Activated T-cell treated with anti-CD3 and anti-CD28 coated beads for 24 hours (primary cell): ENCODE data around the gene DOLK.
A peak's percentile ranks its signal among the peaks of the same experiment; 100 is the strongest.

Experiments
- DNase-seq: peaks from one replicate; pipeline ENCODE4 v3.0.0-alpha.2; 2020; ENCODE audit warnings: low read depth

The DOLK gene

GRCh38 chr9:128933731-128934130 is 13.7 kb downstream of the DOLK start:
- no peak for DNase-seq

- no peak for DNase-seq
Observed at GRCh38 chr9:128929560-128929959, 17.8 kb downstream of the DOLK start.

GRCh38 chr9:128928624-128929023 is 18.8 kb downstream of the DOLK start:
- DNase-seq, result no peak

- DNase-seq, result peak; percentile 23
Observed at GRCh38 chr9:128927731-128928411, 19.5 kb downstream of the DOLK start.

GRCh38 chr9:128923493-128923883 is 23.9 kb downstream of the DOLK start:
- DNase-seq, result no peak

- DNase-seq, result no peak
Observed at GRCh38 chr9:128921881-128922763, 25.3 kb downstream of the DOLK start.

- DNase-seq, result no peak
Observed at GRCh38 chr9:128920381-128921058, 26.9 kb downstream of the DOLK start, which contains the start of gene PHYHD1. Gene PHYHD1, plus strand, starts transcription at chr9:128920982. Its CDS starts 1,342 bp downstream, at chr9:128922324.

GRCh38 chr9:128919402-128920089 is 27.9 kb downstream of the DOLK start:
- DNase-seq, result no peak

GRCh38 chr9:128918921-128919320 is 28.5 kb downstream of the DOLK start:
- no peak for DNase-seq

- no peak for DNase-seq
Observed at GRCh38 chr9:128917151-128917849, 30.1 kb downstream of the DOLK start.

- no peak for DNase-seq
Observed at GRCh38 chr9:128916745-128917144, 30.7 kb downstream of the DOLK start.

- DNase-seq, result no peak
Observed at GRCh38 chr9:128916204-128916603, 31.2 kb downstream of the DOLK start.

- no peak for DNase-seq
Observed at GRCh38 chr9:128913995-128914772, 33.2 kb downstream of the DOLK start.

- DNase-seq, result no peak
Observed at GRCh38 chr9:128913048-128913900, 34.1 kb downstream of the DOLK start.

- no peak for DNase-seq
Observed at GRCh38 chr9:128912270-128912853, 35.0 kb downstream of the DOLK start.

GRCh38 chr9:128911529-128912035 is 35.8 kb downstream of the DOLK start:
- DNase-seq, result no peak

GRCh38 chr9:128910906-128911305 is 36.5 kb downstream of the DOLK start:
- no peak for DNase-seq

GRCh38 chr9:128909859-128910258 is 37.5 kb downstream of the DOLK start:
- DNase-seq, result no peak

GRCh38 chr9:128908372-128908771 is 39.0 kb downstream of the DOLK start:
- no peak for DNase-seq
